Cardiac muscle cell (in vitro differentiated cells and primary cell): ENCODE measurements around the gene RWDD4. TPM values are rescaled to one million over a fixed set of nuclear protein-coding genes. Genes with fewer than 3 reads are reported as not detected.
A peak's percentile ranks its signal among the peaks of the same experiment; 100 is the strongest.

ENCODE experiments used
- DNase-seq, 2 donors: peaks; one replicate each; pipeline versions ENCODE4 v3.0.0 to v3.0.0-alpha.2; 2010 to 2017; ENCODE audit warnings: low read depth in 1 of 2, low spot score in 1 of 2
- H3K27ac ChIP-seq: fragments of 200-600 bp; sonication (generic); 2 replicates; pipeline ENCODE4 v1.5.1; 2016
- H3K27me3 ChIP-seq: fragments of 200-600 bp; sonication (generic); 2 replicates; pipeline ENCODE4 v1.6.0; 2016; ENCODE audit warnings: control low read depth
- H3K36me3 ChIP-seq: fragments of 200-600 bp; sonication (generic); 2 replicates; pipeline ENCODE4 v1.5.1; 2016; ENCODE audit warnings: control low read depth
- H3K4me1 ChIP-seq: fragments of 200-600 bp; sonication (generic); 2 replicates; pipeline ENCODE4 v1.8.1; 2017; ENCODE audit warnings: low read depth, mild to moderate bottlenecking, mixed run types
- H3K4me3 ChIP-seq: fragments of 200-600 bp; sonication (generic); 2 replicates; pipeline ENCODE4 v1.5.1; 2016; ENCODE audit warnings: mild to moderate bottlenecking
- H3K9me3 ChIP-seq: fragments of 200-600 bp; sonication (generic); 2 replicates; pipeline ENCODE4 v1.5.1; 2017; ENCODE audit warnings: low read depth, mild to moderate bottlenecking, control low read depth
- polyA plus RNA-seq: library from polyadenylated mRNA; unstranded; fragments of >200 nt; fragmentation: Nextera tagmentation; extraction: Ambion mirVana; gene quantifications from 2 replicates; pipeline ENCODE4 v1.2.1, GENCODE V29; 2016
- total RNA-seq: library from RNA; depleted of rRNA; stranded (reverse); fragments of >200 nt; gene quantifications from 2 replicates; pipeline ENCODE4 v1.2.3, GENCODE V29; 2016
- TF ChIP-seq, protein P1 (sequence below): IDR thresholded peaks from 2 replicates; pipeline ENCODE4 v1.5.1; 2012; ENCODE audit warnings: low read depth, mild to moderate bottlenecking, low read length

The RWDD4 gene
- total and polyA plus RNA-seq, 2 experiments from 2014 or later: 21.5 to 40.0 TPM

DNA sequence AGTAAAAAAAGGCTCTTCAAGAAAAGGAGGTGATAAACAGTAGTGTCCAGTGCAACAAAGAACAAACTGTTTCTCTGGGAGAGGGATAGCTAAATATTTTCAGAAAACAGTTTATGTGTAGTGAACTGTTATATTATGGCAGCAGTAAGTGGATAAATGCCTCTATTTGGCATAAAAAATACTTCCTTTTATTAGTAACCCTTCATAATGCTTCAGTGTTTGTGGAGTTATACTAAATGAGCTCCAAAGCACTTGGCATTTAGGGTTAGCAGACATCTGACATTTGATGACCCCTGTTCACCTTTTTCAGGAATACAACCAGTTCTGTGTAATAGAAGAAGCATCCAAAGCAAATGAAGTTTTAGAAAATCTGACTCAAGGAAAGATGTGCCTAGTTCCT lies 32.0 kb upstream of the RWDD4 start:
- H3K36me3 ChIP-seq: peaks cover 52% of the 10 kb centered on the region
- TF ChIP-seq, protein P1, sequence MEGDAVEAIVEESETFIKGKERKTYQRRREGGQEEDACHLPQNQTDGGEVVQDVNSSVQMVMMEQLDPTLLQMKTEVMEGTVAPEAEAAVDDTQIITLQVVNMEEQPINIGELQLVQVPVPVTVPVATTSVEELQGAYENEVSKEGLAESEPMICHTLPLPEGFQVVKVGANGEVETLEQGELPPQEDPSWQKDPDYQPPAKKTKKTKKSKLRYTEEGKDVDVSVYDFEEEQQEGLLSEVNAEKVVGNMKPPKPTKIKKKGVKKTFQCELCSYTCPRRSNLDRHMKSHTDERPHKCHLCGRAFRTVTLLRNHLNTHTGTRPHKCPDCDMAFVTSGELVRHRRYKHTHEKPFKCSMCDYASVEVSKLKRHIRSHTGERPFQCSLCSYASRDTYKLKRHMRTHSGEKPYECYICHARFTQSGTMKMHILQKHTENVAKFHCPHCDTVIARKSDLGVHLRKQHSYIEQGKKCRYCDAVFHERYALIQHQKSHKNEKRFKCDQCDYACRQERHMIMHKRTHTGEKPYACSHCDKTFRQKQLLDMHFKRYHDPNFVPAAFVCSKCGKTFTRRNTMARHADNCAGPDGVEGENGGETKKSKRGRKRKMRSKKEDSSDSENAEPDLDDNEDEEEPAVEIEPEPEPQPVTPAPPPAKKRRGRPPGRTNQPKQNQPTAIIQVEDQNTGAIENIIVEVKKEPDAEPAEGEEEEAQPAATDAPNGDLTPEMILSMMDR: no peak
- H3K27ac ChIP-seq: no peak overlapping the region
- H3K27me3 ChIP-seq: no peaks in the 10 kb centered on the region
- no peaks in the 10 kb centered on the region for H3K9me3 ChIP-seq
- H3K4me3 ChIP-seq: no peak overlapping the region
- H3K4me1 ChIP-seq: no peaks in the 10 kb centered on the region
- no peak for DNase-seq

DNA sequence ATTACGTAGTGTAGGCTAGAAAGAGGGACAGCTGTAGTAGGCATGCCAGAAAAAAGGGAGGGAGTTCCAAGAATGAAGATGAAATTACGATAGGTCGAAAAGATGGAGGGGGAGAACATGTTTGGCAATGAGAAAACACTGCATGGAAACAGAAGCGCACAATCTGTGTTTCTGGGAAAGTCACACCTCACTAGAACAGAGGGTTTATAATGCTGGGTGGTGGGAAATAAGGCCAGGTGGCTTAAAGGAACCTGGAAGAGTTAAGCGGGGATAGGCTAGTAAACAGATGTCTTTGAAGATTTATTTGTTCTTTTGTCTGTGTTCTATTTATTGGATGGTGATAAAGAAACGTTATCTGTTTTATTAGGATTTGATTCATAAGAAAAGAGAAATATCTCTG lies 29.2 kb upstream of the RWDD4 start:
- H3K9me3 ChIP-seq: no peaks in the 10 kb centered on the region
- no peak overlapping the region for H3K4me3 ChIP-seq
- H3K36me3 ChIP-seq: peaks cover 52% of the 10 kb centered on the region
- TF ChIP-seq, protein P1: no peak
- no peak overlapping the region for H3K27ac ChIP-seq
- no peaks in the 10 kb centered on the region for H3K27me3 ChIP-seq
- DNase-seq: no peak
- H3K4me1 ChIP-seq: no peaks in the 10 kb centered on the region

DNA sequence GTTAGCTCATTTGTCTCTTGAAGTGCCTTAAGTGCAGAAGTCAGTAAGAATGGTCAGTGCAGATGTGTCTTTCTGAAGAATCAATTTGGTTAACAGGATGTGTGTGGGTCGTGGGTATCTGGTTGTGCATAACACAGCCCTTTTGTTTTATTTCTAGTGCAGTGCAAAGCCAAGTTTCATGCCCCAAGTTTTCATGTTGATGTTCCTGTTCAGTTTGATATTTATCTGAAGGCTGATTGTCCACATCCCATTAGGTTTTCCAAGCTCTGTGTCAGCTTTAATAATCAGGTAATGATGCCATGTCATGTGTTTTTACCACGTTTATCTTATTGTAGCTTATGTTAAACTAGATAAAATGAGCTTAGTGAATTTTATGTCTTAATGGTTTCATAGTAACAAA lies 27.5 kb upstream of the RWDD4 start:
- TF ChIP-seq, protein P1: no peak

DNA sequence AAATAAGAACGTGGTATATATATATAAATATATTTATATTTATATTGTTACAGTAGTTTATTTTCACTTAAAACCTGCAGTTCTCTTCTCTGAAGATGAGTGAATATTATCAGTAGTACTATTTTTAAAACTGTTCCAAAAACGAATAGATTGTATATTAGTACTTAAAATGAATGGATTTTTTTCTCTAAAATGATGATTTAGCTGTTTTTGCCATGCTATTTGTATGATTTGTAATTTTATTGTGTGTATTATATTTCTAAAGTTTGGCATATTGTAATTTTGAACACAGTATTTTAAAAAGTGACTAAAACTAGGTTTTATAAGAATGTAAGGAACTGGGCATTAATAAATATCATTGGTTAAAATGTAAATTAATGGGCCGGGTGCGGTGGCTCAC lies 22.1 kb upstream of the RWDD4 start:
- DNase-seq: no peak
- Histone ChIP-seq H3K36me3 (peaks cover 45% of the 10 kb centered on the region), H3K4me3 (no peak overlapping the region), H3K27me3 (no peaks in the 10 kb centered on the region), H3K4me1 (no peaks in the 10 kb centered on the region), H3K9me3 (no peaks in the 10 kb centered on the region), H3K27ac (no peak overlapping the region)
- TF ChIP-seq, protein P1: no peak

More for the DNA sequence above, 27.5 kb upstream of the RWDD4 start:
- peaks cover 49% of the 10 kb centered on the region for H3K36me3 ChIP-seq
- no peak for DNase-seq
- H3K4me1 ChIP-seq: no peaks in the 10 kb centered on the region
- H3K27ac ChIP-seq: no peak overlapping the region
- no peak overlapping the region for H3K4me3 ChIP-seq
- H3K27me3 ChIP-seq: no peaks in the 10 kb centered on the region
- H3K9me3 ChIP-seq: no peaks in the 10 kb centered on the region

DNA sequence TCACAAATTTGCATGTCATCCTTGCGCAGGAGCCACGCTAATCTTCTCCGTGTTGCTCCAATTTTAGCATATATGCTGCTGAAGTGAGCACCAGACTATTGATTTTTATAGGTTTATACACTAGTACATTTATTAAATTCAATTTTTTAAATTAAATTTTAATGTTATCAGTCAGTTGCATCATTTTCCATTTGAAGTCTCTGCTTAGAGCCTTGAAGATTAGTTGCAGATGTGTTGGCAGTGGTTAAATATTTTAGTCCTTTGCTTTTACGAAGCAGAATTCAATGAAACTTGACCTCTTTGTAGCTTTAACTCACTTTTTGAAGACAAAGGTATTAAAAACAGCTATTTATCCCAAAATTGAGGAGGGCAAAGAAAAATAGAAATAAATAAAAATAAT lies 16.6 kb upstream of the RWDD4 start:
- TF ChIP-seq, protein P1: no peak
- DNase-seq: no peak
- H3K4me3 ChIP-seq: no peak overlapping the region
- peaks cover 38% of the 10 kb centered on the region for H3K36me3 ChIP-seq
- H3K27ac ChIP-seq: no peak overlapping the region
- no peaks in the 10 kb centered on the region for H3K9me3 ChIP-seq
- H3K27me3 ChIP-seq: no peaks in the 10 kb centered on the region
- H3K4me1 ChIP-seq: no peaks in the 10 kb centered on the region

DNA sequence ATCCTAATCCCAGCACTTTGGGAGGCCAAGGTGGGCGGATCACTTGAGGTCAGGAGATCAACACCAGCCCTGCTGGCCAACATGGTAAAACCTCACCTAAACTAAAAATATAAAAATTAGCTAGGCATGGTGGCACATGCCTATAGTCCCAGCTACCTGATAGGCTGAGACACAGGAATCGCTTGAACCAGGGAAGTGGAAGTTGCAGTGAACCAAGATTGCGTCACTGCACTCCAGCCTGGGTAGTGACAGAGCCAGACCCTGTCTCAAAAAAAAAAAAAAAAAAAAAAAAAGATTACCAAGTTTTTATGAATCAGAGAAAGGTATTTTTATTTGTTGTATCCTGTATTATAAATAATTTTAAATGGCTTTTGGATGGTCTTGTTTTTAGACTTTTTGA lies 15.2 kb upstream of the RWDD4 start:
- DNase-seq: peak in 1 of 2 donors; percentile 7
- no peaks in the 10 kb centered on the region for H3K27me3 ChIP-seq
- peaks cover 46% of the 10 kb centered on the region for H3K36me3 ChIP-seq
- no peak overlapping the region for H3K4me3 ChIP-seq
- no peaks in the 10 kb centered on the region for H3K9me3 ChIP-seq
- TF ChIP-seq, protein P1: no peak
- no peak overlapping the region for H3K27ac ChIP-seq
- H3K4me1 ChIP-seq: no peaks in the 10 kb centered on the region
